Activated T-cell treated with anti-CD3 and anti-CD28 coated beads, Interleukin-2, amount 50 U/mL, for 4 hours (primary cell): Measurements from ENCODE around the gene TFF1. TPM values are rescaled to one million over a fixed set of nuclear protein-coding genes. Genes with fewer than 3 reads are reported as not detected.

ENCODE experiments used
- ATAC-seq, 2 donors: fragments of 200-7000 bp; cut with Tn5 transposase; one replicate each; pipeline ENCODE4 v1.10.0; 2021
- DNase-seq: peaks from one replicate; pipeline ENCODE4 v3.0.0-alpha.2; 2020
- H3K27me3 Mint-ChIP-seq: one replicate; pipeline ENCODE4 v1.8.0; 2021; ENCODE audit warnings: low read depth, mixed read lengths
- H3K36me3 Mint-ChIP-seq: one replicate; pipeline ENCODE4 v1.8.0; 2022; ENCODE audit warnings: mixed read lengths; ENCODE audit not compliant: insufficient read depth
- H3K4me1 Mint-ChIP-seq: one replicate; pipeline ENCODE4 v1.8.0; 2021; ENCODE audit warnings: low read depth, mixed read lengths
- H3K4me3 Mint-ChIP-seq: one replicate; pipeline ENCODE4 v1.8.0; 2021; ENCODE audit warnings: mild to moderate bottlenecking, moderate library complexity, mixed read lengths
- H3K9me3 Mint-ChIP-seq: one replicate; pipeline ENCODE4 v1.8.0; 2021; ENCODE audit warnings: mixed read lengths
- total RNA-seq, 3 donors: library from RNA; stranded (reverse); gene quantifications; one replicate each; pipeline ENCODE4 v1.2.1, GENCODE V29; 2021

TFF1 gene
- total RNA-seq, 3 donors from 2014 or later, result 0.82 TPM; not detected in 2

- Mint-ChIP-seq H3K4me1 (peaks cover 10% of the 10 kb centered on the region), H3K36me3 (no peaks in the 10 kb centered on the region), H3K27me3 (peaks cover 2% of the 10 kb centered on the region), H3K9me3 (no peaks in the 10 kb centered on the region), H3K4me3 (no peak overlapping the region)
- ATAC-seq (no peak), DNase-seq (no peak)
These were observed 24.4 kb downstream of the TFF1 start for GRCh38 chr21:42341776-42342542.

DNA sequence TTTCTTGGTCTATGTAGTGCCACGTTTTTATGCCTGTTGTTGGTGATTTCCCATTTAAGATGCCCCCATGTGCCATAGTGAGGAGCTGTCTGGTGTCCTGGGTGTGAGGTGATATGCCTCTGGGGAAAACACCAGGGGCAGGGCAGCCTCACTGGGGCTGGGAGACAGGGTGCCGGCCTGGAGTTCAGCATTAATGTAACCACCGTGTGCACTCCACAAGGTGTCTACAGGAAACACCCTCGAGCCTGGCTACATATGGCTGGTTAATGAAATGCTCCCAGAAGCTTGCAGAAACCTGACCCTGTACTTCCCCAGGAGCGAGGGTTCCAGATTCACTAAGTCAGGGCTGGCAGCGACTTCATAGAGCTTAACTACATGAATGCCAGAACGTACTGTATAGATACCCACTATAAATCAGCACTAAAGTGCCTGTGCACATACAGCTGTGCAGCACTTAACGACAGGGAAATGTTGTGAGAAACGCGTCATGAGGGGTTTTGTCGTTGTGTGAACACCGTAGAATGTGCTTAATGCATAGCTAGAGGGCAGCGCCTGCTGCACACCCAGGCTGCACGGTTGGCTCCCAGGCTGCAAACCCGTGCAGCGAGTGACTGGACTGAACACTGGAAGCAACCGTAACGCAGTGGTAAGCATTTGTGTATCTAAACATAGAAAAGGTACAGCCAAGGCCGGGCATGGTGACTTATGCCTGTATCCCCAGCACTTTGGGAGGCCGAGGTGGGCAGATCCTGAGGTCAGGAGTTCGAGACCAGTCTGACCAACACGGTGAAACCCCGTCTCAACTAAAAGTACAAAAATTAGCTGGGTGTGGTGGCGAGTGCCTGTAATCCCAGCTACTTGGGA is 25.9 kb downstream of the TFF1 start:
- no peak overlapping the region for H3K4me3 Mint-ChIP-seq
- H3K9me3 Mint-ChIP-seq, result no peaks in the 10 kb centered on the region
- no peak for ATAC-seq
- DNase-seq, result no peak
- H3K36me3 Mint-ChIP-seq, result no peaks in the 10 kb centered on the region
- H3K27me3 Mint-ChIP-seq, result peaks cover 2% of the 10 kb centered on the region
- peaks cover 10% of the 10 kb centered on the region for H3K4me1 Mint-ChIP-seq

DNA sequence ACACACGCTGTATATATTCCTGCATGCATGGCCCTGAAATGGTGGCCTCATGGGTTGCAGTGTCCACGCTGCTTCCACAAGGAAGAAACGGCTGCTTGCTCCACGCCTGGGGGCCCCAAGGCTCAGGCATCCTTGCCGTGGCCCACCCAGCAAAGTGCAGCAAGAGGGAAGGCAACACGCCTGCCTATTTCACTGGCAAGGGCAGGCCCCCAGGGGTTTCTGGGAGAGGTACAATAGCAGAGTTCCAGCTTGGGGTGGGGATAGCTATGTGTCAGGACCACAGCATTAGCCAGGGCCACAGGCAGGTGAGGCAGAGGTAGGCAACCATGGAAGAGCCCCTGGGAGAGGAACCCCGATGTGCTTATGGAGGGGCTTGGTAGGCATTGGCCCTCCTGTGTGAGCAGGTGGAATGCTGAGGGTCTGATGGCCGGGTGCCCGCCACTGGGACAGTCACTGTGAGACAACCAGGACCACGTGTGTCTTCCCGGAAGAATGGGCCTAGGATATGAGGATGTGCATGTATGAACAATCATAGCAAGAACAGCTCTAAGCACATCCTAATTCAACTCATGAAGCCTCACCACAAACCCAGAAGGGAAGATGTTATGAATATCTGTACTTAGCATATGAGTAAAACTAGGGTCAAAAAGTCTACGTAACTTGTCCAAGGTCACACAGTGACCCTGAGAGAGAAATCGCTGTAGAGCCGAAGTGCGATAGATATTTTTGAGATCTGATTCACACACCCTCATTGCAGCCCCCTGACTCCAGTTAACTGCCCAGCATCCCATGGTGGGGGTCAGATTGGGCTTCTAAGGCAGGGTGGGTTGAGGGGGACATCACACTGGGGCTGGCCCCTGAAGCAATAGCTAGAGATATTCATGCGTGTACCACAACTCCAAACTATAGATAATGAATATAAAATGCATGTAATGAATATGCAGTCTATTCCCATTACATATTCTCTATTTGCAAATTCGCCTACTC is 27.3 kb downstream of the TFF1 start:
- DNase-seq (no peak), ATAC-seq (peak in 1 of 2 donors; percentile 10)
- Mint-ChIP-seq H3K27me3 (peaks cover 2% of the 10 kb centered on the region), H3K36me3 (no peaks in the 10 kb centered on the region), H3K4me3 (no peak overlapping the region), H3K4me1 (peaks cover 10% of the 10 kb centered on the region), H3K9me3 (no peaks in the 10 kb centered on the region)

DNA sequence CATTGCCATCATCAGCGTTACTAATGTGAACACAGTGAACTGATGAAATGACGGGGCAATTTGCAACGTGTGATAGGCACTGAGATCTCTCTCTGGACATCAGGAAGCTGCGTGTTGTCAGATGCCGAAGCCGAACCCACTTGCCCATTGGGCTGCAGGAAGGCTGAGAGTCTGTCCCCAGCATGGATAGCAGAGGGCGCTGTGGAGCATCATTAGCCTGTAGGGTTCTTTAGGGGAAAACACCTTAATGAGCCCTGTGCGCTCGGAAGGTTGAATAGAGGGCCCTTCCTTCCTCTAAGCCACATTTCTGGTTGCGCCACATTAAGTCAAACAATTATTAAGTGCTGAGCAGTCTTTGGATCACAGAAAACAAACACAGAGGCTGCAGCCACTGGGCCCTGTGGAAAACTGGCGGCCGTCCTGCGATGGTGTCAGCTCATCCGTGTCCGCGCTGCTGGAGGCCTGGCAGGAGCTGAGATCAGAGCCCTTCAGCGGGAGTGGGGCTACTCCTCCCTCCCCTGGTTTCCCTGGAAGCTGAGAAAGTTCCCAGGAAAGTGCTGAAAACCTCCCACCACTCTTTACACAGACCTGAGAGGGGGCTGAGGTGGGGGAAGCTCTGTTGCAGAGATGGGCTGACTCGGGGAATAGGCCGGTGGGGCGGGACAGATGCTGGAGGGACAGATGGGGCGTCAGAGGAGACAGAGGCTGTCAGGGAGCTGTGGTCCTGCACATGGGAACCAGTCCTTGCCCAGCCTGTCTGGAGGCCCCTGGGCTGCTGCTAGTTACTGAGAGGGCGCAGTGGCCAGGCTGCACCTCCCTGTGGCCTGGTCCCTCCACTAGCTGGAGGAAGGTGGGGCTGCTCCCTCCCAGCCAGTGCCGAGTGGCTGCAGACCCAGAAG is 28.3 kb downstream of the TFF1 start:
- Mint-ChIP-seq H3K4me1 (peaks cover 10% of the 10 kb centered on the region), H3K27me3 (peaks cover 2% of the 10 kb centered on the region), H3K36me3 (no peaks in the 10 kb centered on the region), H3K4me3 (peak overlapping the region; percentile 23), H3K9me3 (no peaks in the 10 kb centered on the region)
- DNase-seq (peak; percentile 80), ATAC-seq (peak; percentile 95 to 96)

DNA sequence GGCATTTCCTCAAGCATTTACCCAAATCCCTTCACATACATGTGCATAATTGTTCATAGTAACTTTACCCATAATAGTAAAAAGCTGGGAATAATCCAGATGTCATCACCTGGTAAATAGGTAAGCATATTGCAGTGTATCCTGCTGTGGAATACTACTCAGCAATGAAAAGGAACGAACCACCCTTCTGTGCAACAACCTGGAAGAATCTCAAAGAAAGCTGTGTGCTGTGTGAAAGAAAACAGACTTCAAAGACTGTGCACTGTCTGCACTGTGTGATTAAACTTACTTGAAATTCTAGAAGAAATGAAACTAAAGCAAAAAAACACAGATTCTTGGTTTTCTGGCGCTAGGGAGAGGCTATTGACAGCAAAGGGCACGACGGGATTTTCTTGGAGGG is 29.1 kb downstream of the TFF1 start:
- no peaks in the 10 kb centered on the region for H3K9me3 Mint-ChIP-seq
- ATAC-seq, result no peak
- H3K4me1 Mint-ChIP-seq, result peaks cover 10% of the 10 kb centered on the region
- no peak overlapping the region for H3K4me3 Mint-ChIP-seq
- H3K27me3 Mint-ChIP-seq, result peaks cover 2% of the 10 kb centered on the region
- DNase-seq, result no peak
- H3K36me3 Mint-ChIP-seq, result no peaks in the 10 kb centered on the region

- Mint-ChIP-seq H3K36me3 (peaks cover 3% of the 10 kb centered on the region), H3K4me1 (peaks cover 10% of the 10 kb centered on the region), H3K27me3 (peaks cover 2% of the 10 kb centered on the region), H3K9me3 (peaks cover 11% of the 10 kb centered on the region), H3K4me3 (no peak overlapping the region)
- DNase-seq (no peak), ATAC-seq (no peak)
These were observed 30.3 kb downstream of the TFF1 start for GRCh38 chr21:42336054-42336453.

DNA sequence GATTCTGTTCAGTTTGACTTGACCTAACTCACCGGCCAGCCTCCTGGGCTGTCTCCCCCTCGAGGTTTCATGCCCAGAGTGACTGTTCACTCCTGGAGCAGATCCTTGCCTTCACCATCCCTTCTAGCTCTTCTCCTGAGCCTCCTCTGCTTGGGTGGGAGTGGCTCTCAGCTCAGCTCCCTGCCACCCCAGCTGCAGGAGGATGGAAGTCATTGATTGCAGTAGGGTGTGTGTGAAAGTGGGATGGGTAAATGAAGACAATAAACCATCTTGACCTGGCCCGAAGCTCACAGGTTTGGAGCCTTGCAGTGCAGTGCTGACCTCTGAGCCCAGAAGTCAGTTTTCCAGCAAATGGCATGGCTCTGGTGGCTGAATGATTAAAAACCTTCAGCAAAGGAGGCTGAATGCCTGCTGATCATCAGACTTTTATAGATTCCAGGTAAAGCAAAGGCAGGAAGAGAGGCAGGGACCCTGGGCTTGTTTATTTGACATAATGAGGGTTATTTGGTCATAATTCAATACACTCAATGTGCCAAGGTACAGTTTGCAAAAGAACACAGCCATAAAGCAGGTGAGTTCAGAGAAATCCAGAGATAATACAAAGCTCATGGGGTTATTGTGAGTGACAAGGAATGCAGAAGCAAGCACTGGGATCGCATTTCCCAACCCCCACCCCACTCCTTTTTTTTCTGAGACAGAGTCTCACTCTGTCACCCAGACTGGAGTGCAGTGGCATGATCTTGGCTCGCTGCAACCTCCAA is 33.6 kb downstream of the TFF1 start:
- Mint-ChIP-seq H3K4me3 (no peak overlapping the region), H3K9me3 (peaks cover 14% of the 10 kb centered on the region), H3K4me1 (peaks cover 4% of the 10 kb centered on the region), H3K27me3 (peaks cover under 1% of the 10 kb centered on the region), H3K36me3 (peaks cover 3% of the 10 kb centered on the region)
- DNase-seq, result no peak
- no peak for ATAC-seq

DNA sequence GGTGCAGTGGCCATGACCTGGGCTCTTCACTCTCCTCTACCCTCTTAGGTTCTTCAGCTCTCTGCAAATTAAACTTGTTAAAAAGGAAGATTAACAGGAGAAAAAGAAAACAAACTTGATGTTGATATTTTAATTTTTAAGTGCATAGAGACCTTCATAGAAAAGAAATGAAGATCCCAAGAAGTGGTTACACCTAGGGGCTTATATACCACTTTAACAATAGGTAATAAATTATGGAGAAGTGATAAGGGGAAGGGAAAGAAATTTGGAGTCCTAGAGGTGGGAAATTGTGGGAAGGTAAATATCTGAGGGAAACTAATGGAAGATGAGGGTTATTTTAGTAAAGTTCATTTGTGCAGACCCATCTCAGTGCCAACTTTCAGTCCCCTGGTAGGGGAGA is 34.7 kb downstream of the TFF1 start:
- peaks cover 14% of the 10 kb centered on the region for H3K9me3 Mint-ChIP-seq
- H3K36me3 Mint-ChIP-seq, result peaks cover 3% of the 10 kb centered on the region
- DNase-seq (no peak), ATAC-seq (no peak)
- H3K4me3 Mint-ChIP-seq, result no peak overlapping the region
- H3K27me3 Mint-ChIP-seq, result no peaks in the 10 kb centered on the region
- H3K4me1 Mint-ChIP-seq, result no peaks in the 10 kb centered on the region

GRCh38 chr21:42330380-42331371 is 35.7 kb downstream of the TFF1 start:
- H3K9me3 Mint-ChIP-seq, result peaks cover 14% of the 10 kb centered on the region
- H3K4me1 Mint-ChIP-seq, result no peaks in the 10 kb centered on the region
- H3K36me3 Mint-ChIP-seq, result peaks cover 3% of the 10 kb centered on the region
- ATAC-seq, result no peak
- no peak for DNase-seq
- no peak overlapping the region for H3K4me3 Mint-ChIP-seq
- H3K27me3 Mint-ChIP-seq, result no peaks in the 10 kb centered on the region

- ATAC-seq, result no peak
- Mint-ChIP-seq H3K4me1 (no peaks in the 10 kb centered on the region), H3K4me3 (no peak overlapping the region), H3K27me3 (peaks cover 9% of the 10 kb centered on the region), H3K36me3 (no peaks in the 10 kb centered on the region), H3K9me3 (no peaks in the 10 kb centered on the region)
- no peak for DNase-seq
These were observed 41.4 kb downstream of the TFF1 start for GRCh38 chr21:42324896-42325295.

GRCh38 chr21:42321845-42322244 is 44.5 kb downstream of the TFF1 start:
- no peak for DNase-seq
- Mint-ChIP-seq H3K36me3 (no peaks in the 10 kb centered on the region), H3K4me3 (no peak overlapping the region), H3K4me1 (peaks cover 6% of the 10 kb centered on the region), H3K27me3 (peaks cover 9% of the 10 kb centered on the region), H3K9me3 (no peaks in the 10 kb centered on the region)
- no peak for ATAC-seq

DNA sequence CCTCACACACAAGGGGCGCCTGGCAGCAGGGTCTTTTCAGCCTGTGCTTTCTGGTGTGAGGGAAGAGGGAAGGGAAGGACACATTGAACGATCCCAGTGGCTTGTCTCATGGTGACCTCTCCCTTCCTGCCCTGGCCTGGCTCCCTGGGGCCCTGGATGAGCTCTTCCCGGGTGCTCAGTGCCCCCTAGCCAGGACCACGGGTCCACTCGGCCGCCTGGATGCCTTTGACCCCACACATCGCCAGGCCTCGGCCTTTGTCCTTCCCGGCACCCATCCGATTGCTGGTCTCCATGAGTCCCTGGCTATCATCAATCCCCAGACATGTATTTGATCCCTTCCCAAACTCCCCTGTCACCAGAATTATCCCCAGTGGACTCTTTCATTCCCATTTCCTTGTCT is 45.1 kb downstream of the TFF1 start:
- H3K4me1 Mint-ChIP-seq, result peaks cover 6% of the 10 kb centered on the region
- no peak for DNase-seq
- no peak overlapping the region for H3K4me3 Mint-ChIP-seq
- H3K9me3 Mint-ChIP-seq, result no peaks in the 10 kb centered on the region
- peaks cover 9% of the 10 kb centered on the region for H3K27me3 Mint-ChIP-seq
- no peak for ATAC-seq
- H3K36me3 Mint-ChIP-seq, result no peaks in the 10 kb centered on the region
